HG02981 (cell line): ENCODE data around the gene GC.
"Not testable (repeated sequence)": the region's sequence is repeated elsewhere in the genome, so short reads cannot be mapped to it uniquely, and the experiment has no call there.

ENCODE experiments used
- ATAC-seq: cut with Tn5 transposase; IDR thresholded peaks from one replicate; pipeline ENCODE4 v1.9.1; 2021; ENCODE audit warnings: mild to moderate bottlenecking, moderate library complexity; ENCODE audit not compliant: unreplicated experiment

The GC gene

GRCh38 chr4:71783972-71784371, at the start of gene GC:
GC (minus strand) TSS chr4:71784079; CDS start chr4:71784018, 61 bp downstream.
- no peak for ATAC-seq

- no peak for ATAC-seq
These were observed 49.5 kb upstream of the GC start for GRCh38 chr4:71833232-71833900.

GRCh38 chr4:71832049-71832448, 48.2 kb upstream of the GC start:
- ATAC-seq: no peak

GRCh38 chr4:71830497-71831190, 46.8 kb upstream of the GC start:
- peak; percentile 60 for ATAC-seq

GRCh38 chr4:71828470-71828869, 44.6 kb upstream of the GC start:
- ATAC-seq: no peak

GRCh38 chr4:71827826-71828225, 43.9 kb upstream of the GC start:
- no peak for ATAC-seq

GRCh38 chr4:71816676-71817303, 32.9 kb upstream of the GC start:
- ATAC-seq: no peak

- ATAC-seq: no peak
These were observed 30.6 kb upstream of the GC start for GRCh38 chr4:71814433-71814832.

- not testable (repeated sequence) for ATAC-seq
These were observed 25.9 kb upstream of the GC start for GRCh38 chr4:71809805-71810204.

- no peak for ATAC-seq
These were observed 23.6 kb upstream of the GC start for GRCh38 chr4:71807469-71807868.

- not testable (repeated sequence) for ATAC-seq
These were observed 21.4 kb upstream of the GC start for GRCh38 chr4:71805230-71805629.

- not testable (repeated sequence) for ATAC-seq
These were observed 20.3 kb upstream of the GC start for GRCh38 chr4:71804017-71804697.

GRCh38 chr4:71785959-71786358, 2.1 kb upstream of the GC start:
- no peak for ATAC-seq

- no peak for ATAC-seq
These were observed 804 bp upstream of the GC start for GRCh38 chr4:71784569-71785197.

- ATAC-seq: no peak
These were observed 6.0 kb downstream of the GC start for GRCh38 chr4:71777891-71778290.

GRCh38 chr4:71775449-71775848, 8.4 kb downstream of the GC start:
- ATAC-seq: no peak

- ATAC-seq: no peak
These were observed 9.7 kb downstream of the GC start for GRCh38 chr4:71774136-71774535.

- no peak for ATAC-seq
These were observed 10.9 kb downstream of the GC start for GRCh38 chr4:71773004-71773403.

GRCh38 chr4:71772592-71772991, 11.3 kb downstream of the GC start:
- no peak for ATAC-seq

- no peak for ATAC-seq
These were observed 12.3 kb downstream of the GC start for GRCh38 chr4:71771613-71772012.

- ATAC-seq: no peak
These were observed 14.4 kb downstream of the GC start for GRCh38 chr4:71769434-71769833.
